Right lobe of liver (tissue), 6 donors: Measurements from ENCODE around the gene GRM7. TPM values are rescaled to one million over a fixed set of nuclear protein-coding genes. Genes with fewer than 3 reads are reported as not detected.

Source experiments
- ATAC-seq, 4 donors: fragments of 200-7000 bp; cut with Tn5 transposase; one replicate each; pipeline ENCODE4 v1.9.1; 2020; ENCODE audit warnings: mild to moderate bottlenecking in 4 of 4, moderate library complexity in 4 of 4
- DNase-seq, 3 donors: peaks; one replicate each; pipeline ENCODE4 v3.0.0-alpha.2; 2020
- H3K27ac ChIP-seq, 3 donors: fragments of 200-600 bp; one replicate each; pipeline ENCODE4 v1.8.0; 2022
- H3K27me3 ChIP-seq, 2 donors: fragments of 200-600 bp; one replicate each; pipeline ENCODE4 v1.8.0; 2022
- H3K36me3 ChIP-seq, 4 donors: fragments of 200-600 bp; sonication (generic) in 1 of 4; one replicate each; pipeline versions ENCODE4 v1.5.1 to v1.8.0; 2017 to 2022; ENCODE audit warnings: control low read depth in 1 of 4
- H3K4me1 ChIP-seq, 4 donors: fragments of 200-600 bp; sonication (generic) in 1 of 4; one replicate each; pipeline versions ENCODE4 v1.5.1 to v1.8.0; 2017 to 2022; ENCODE audit warnings: control low read depth in 1 of 4
- H3K4me3 ChIP-seq, 3 donors: fragments of 200-600 bp; one replicate each; pipeline ENCODE4 v1.8.0; 2022
- H3K9me3 ChIP-seq, 4 donors: fragments of 200-600 bp; sonication (generic) in 1 of 4; one replicate each; pipeline versions ENCODE4 v1.5.1 to v1.8.0; 2017 to 2022; ENCODE audit warnings: control low read depth in 1 of 4
- CTCF ChIP-seq, 4 donors: fragments of 200-600 bp in 3 of 4; fragments of 450-650 bp in 1 of 4; IDR thresholded peaks; one replicate each; pipeline versions ENCODE4 v1.5.1 to v1.8.0; 2016 to 2022; ENCODE audit warnings: antibody characterized with exemption in 4 of 4, mild to moderate bottlenecking in 2 of 4
- POLR2A ChIP-seq: fragments of 450-650 bp; IDR thresholded peaks from one replicate; pipeline ENCODE4 v1.6.1; 2017; ENCODE audit warnings: antibody characterized with exemption, mild to moderate bottlenecking
- WGBS: methylation state at CpG from one replicate; pipeline ENCODE4 v1.1.6; 2018; ENCODE audit warnings: low coverage, low lambda C conversion rate; ENCODE audit not compliant: insufficient coverage; ENCODE audit errors: missing lambda C conversion rate; 5-methylcytosine and 5-hydroxymethylcytosine counted together
- intact Hi-C, 2 donors: fragments of 100-400 bp; cut with DNase I; formaldehyde crosslinking; loops; one replicate each; pipeline versions ENCODE4 v1.11.2 to v1.14.1; 2022
- total RNA-seq, 6 experiments: library from RNA; depleted of rRNA in 2 of 6; stranded (reverse); fragments of >200 nt in 2 of 6; fragmentation: NEBNext Ultra II Directional in 3 of 6; extraction: Animal tissue kit (Norgen Biotek cat#: 25700) in 3 of 6; gene quantifications; one replicate each; pipeline versions ENCODE4 v1.1.0 to v1.2.4, GENCODE V29; 2016 to 2023
- donor health status: DM: no; HTN: yes; CAD: no.
- donor health status: DM: no; HTN: no; CAD: no.
- donor health status: DM: no; HTN: no; CAD: no.
- donor health status: DM: no; HTN: yes; CAD: no.
- donor health status: DM: no; HTN: yes; CAD: no.

Gene GRM7
- total RNA-seq, 6 experiments from 2014 or later = 0.20 to 0.56 TPM; not detected in 4

DNA sequence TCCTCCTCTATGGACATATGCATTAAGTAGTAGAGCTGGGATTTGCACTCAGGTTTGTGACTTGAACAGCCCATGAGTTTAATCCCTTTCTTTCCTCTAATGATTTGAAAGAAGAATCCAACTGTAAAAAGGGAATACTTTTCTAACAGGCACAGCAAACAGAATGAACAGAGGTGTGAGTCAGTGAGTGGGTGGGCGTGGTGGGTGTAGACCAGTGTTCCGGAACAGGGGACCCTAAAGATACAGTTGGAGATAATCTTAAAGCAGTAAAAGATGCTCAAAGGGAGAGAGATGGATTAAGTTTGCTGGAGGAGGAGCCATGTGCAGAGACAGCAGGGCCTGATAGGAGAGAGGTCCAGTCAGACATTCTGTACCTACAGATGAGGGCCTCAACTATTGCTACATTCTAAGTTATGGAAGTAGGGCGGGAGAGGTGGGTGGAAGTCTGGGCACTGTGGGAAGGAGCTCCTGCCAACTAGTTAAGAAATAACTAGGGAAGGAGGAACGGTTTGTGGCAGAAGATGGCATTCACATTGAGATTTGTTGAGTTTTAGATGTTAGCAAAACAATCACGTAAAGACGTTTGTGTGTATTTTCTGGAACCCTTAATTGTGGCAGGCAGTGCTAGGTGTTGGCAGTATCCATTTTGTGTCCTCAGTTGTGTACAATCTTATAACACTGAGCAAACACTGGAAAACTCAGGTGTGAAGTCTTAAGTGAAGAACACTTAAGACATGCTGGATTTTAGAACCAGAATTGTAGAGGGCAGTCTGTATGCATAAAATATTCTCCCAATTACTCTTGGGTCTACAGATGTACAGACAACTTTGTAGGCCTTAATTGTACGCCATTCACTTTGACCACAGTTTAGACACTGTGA is 511.0 kb downstream of the GRM7 start:
- H3K27ac ChIP-seq = no peak overlapping the region
- ATAC-seq (no peak), DNase-seq (no peak)
- H3K27me3 ChIP-seq = no peaks in the 10 kb centered on the region
- intact Hi-C loops = no loop called here
- no peaks in the 10 kb centered on the region for H3K4me1 ChIP-seq
- no peak overlapping the region for H3K4me3 ChIP-seq
- TF ChIP-seq POLR2A = no peak
- TF ChIP-seq CTCF (IDR thresholded peaks at IDR 0.05) = no peak
- 46% methylated on average over 7 of the region's 7 CpGs for WGBS
- no peaks in the 10 kb centered on the region for H3K36me3 ChIP-seq
- no peaks in the 10 kb centered on the region for H3K9me3 ChIP-seq

- H3K9me3 ChIP-seq = no peaks in the 10 kb centered on the region
- TF ChIP-seq POLR2A (no peak), CTCF (IDR thresholded peaks at IDR 0.05) (no peak)
- no peak overlapping the region for H3K27ac ChIP-seq
- H3K4me1 ChIP-seq = peaks cover 0 to 4% (median 0%) of the 10 kb centered on the region in 4 donors
- no peaks in the 10 kb centered on the region for H3K27me3 ChIP-seq
- no peaks in the 10 kb centered on the region for H3K36me3 ChIP-seq
- no peak overlapping the region for H3K4me3 ChIP-seq
- DNase-seq = no peak
- intact Hi-C loops = no loop called here
- no peak for ATAC-seq
- WGBS = 57% methylated on average over 2 of the region's 2 CpGs
Observed at GRCh38 chr3:7377103-7377502, 516.2 kb downstream of the GRM7 start.

GRCh38 chr3:7381741-7382140 is 520.8 kb downstream of the GRM7 start:
- TF ChIP-seq CTCF (IDR thresholded peaks at IDR 0.05) (no peak), POLR2A (no peak)

GRCh38 chr3:7382293-7383010 is 521.5 kb downstream of the GRM7 start:
- Histone ChIP-seq H3K27me3 (no peaks in the 10 kb centered on the region), H3K4me3 (no peak overlapping the region), H3K4me1 (peaks cover 0 to 14% (median 0%) of the 10 kb centered on the region in 4 donors), H3K27ac (no peak overlapping the region), H3K9me3 (no peaks in the 10 kb centered on the region), H3K36me3 (no peaks in the 10 kb centered on the region)
- peak; percentile 82 to 98 (median 94) for ATAC-seq
- no peak for DNase-seq
- WGBS = 48% methylated on average over 2 of the region's 2 CpGs
- TF ChIP-seq CTCF (IDR thresholded peaks at IDR 0.05) (no peak), POLR2A (no peak)
- intact Hi-C loops = no loop called here

More at GRCh38 chr3:7381741-7382140, 520.8 kb downstream of the GRM7 start:
- Histone ChIP-seq H3K4me1 (peaks cover 0 to 14% (median 0%) of the 10 kb centered on the region in 4 donors), H3K4me3 (no peak overlapping the region), H3K27ac (no peak overlapping the region), H3K9me3 (no peaks in the 10 kb centered on the region), H3K27me3 (no peaks in the 10 kb centered on the region), H3K36me3 (no peaks in the 10 kb centered on the region)
- intact Hi-C loops = no loop called here
- ATAC-seq (no peak), DNase-seq (no peak)
